Tibial nerve (tissue), 4 donors: Measurements from ENCODE around the gene RASSF4. TPM values are rescaled to one million over a fixed set of nuclear protein-coding genes. Genes with fewer than 3 reads are reported as not detected.

Experiments used
- DNase-seq, 2 donors: peaks; one replicate each; pipeline ENCODE4 v3.0.0-alpha.2; 2019; ENCODE audit warnings: low spot score in 2 of 2
- H3K27ac ChIP-seq, 4 donors: fragments of 200-600 bp; sonication (generic) in 3 of 4; one replicate each; pipeline ENCODE4 v1.5.1; 2017 to 2019; ENCODE audit warnings: mild to moderate bottlenecking in 1 of 4
- H3K27me3 ChIP-seq, 2 donors: fragments of 200-600 bp; sonication (generic) in 1 of 2; one replicate each; pipeline versions ENCODE4 v1.5.1 to v1.6.0; 2017 to 2019
- H3K36me3 ChIP-seq, 3 donors: fragments of 200-600 bp; sonication (generic); one replicate each; pipeline ENCODE4 v1.5.1; 2018 to 2019
- H3K4me1 ChIP-seq, 4 donors: fragments of 200-600 bp; sonication (generic) in 3 of 4; one replicate each; pipeline ENCODE4 v1.5.1; 2017 to 2019
- H3K4me3 ChIP-seq, 4 donors: fragments of 200-600 bp; sonication (generic) in 3 of 4; one replicate each; pipeline ENCODE4 v1.5.1; 2017 to 2019; ENCODE audit warnings: mild to moderate bottlenecking in 1 of 4, moderate library complexity in 1 of 4
- H3K9me3 ChIP-seq, 4 donors: fragments of 200-600 bp; sonication (generic) in 3 of 4; one replicate each; pipeline ENCODE4 v1.5.1; 2017 to 2019
- EP300 ChIP-seq, 2 donors: sonication (generic); formaldehyde crosslinking; IDR thresholded peaks; one replicate each; pipeline ENCODE4 v1.6.1; 2017; ENCODE audit warnings: antibody characterized with exemption in 2 of 2, mild to moderate bottlenecking in 1 of 2
- POLR2A ChIP-seq, 2 donors: fragments of 450-650 bp; IDR thresholded peaks; one replicate each; pipeline ENCODE4 v1.6.1; 2017; ENCODE audit warnings: antibody characterized with exemption in 2 of 2, mild to moderate bottlenecking in 2 of 2, moderate library complexity in 2 of 2
- WGBS, 2 donors: methylation state at CpG; one replicate each; pipeline ENCODE4 v1.1.5; 2018; 5-methylcytosine and 5-hydroxymethylcytosine counted together
- total RNA-seq, 4 donors: library from RNA; depleted of rRNA; stranded (reverse); fragments of >200 nt; gene quantifications; one replicate each; pipeline ENCODE4 v1.1.0, GENCODE V29; 2016
- TF ChIP-seq, protein P1 (sequence below), 5 experiments: fragments of 200-600 bp in 3 of 5; fragments of 450-650 bp in 2 of 5; sonication (generic) in 3 of 5; IDR thresholded peaks; one replicate each; pipeline ENCODE4 v1.5.1; 2016 to 2019; ENCODE audit warnings: antibody characterized with exemption in 5 of 5, mild to moderate bottlenecking in 3 of 5, moderate library complexity in 2 of 5

RASSF4 gene
- total RNA-seq, 4 donors from 2014 or later = 153 to 275 (median 185) TPM

DNA sequence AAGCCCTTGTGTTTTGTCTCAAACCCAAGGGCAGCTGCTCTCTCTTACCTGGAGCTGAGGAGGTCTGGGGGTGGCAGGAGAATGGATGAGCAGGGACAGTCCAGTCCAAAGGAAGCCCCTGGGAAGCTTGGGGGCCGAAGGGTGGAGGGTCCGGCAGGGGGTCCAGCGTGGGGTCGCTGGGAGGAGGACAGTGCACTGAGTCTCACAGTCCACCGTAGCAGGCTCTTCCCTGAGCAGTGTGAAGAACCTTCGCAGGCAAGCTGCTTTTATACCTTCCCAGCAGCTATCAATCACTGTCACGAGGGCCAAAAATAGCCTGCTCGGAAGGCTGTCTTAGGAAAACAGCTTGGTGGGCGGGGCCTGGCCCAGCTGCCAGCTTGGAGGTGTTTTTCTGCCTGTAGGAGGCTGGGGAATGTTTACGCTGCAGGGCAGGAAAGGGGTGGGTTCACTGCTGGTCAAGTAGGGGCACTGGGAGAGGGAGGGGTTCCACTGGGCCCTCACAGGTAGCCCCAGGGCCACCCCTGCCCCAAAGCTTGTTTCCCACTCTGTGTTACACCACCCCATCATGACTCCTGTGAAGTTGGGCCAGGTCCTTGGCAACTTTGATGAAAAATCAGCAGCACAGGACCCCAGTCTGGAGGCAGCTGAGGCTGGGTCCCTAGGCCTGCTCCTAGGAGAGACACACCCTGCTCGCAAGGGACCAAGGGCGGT lies 19.1 kb downstream of the RASSF4 start, which contains the start of gene DEPP1:
TSS of gene DEPP1 (minus strand) at position 240 of the 711 bp plus-strand sequence. CDS start 779 bp downstream, outside the sequence.
- H3K9me3 ChIP-seq = no peaks in the 10 kb centered on the region
- peak within 1 kb of the TSS; percentile 86 to 97 (median 92) for H3K27ac ChIP-seq
- TF ChIP-seq EP300 (IDR thresholded peaks at IDR 0.05) = peak; percentile 97 to 100
- TF ChIP-seq, protein P1, sequence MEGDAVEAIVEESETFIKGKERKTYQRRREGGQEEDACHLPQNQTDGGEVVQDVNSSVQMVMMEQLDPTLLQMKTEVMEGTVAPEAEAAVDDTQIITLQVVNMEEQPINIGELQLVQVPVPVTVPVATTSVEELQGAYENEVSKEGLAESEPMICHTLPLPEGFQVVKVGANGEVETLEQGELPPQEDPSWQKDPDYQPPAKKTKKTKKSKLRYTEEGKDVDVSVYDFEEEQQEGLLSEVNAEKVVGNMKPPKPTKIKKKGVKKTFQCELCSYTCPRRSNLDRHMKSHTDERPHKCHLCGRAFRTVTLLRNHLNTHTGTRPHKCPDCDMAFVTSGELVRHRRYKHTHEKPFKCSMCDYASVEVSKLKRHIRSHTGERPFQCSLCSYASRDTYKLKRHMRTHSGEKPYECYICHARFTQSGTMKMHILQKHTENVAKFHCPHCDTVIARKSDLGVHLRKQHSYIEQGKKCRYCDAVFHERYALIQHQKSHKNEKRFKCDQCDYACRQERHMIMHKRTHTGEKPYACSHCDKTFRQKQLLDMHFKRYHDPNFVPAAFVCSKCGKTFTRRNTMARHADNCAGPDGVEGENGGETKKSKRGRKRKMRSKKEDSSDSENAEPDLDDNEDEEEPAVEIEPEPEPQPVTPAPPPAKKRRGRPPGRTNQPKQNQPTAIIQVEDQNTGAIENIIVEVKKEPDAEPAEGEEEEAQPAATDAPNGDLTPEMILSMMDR (IDR thresholded peaks at IDR 0.05) = peak in 3 of 5 experiments; percentile 7 to 58 (median 33)
- TF ChIP-seq POLR2A (IDR thresholded peaks at IDR 0.05) = peak; percentile 98 to 99
- peaks cover 3 to 79% (median 61%) of the 10 kb centered on the region in 4 donors for H3K4me1 ChIP-seq
- 17 to 20% methylated on average over 12 of the region's 12 CpGs for WGBS, 2 donors
- peaks cover 0 to 41% (median 6%) of the 10 kb centered on the region in 3 donors for H3K36me3 ChIP-seq
- H3K27me3 ChIP-seq = no peaks in the 10 kb centered on the region
- DNase-seq = peak; percentile 92 to 93
- H3K4me3 ChIP-seq = peak within 1 kb of the TSS; percentile 47 to 70 (median 56)

DNA sequence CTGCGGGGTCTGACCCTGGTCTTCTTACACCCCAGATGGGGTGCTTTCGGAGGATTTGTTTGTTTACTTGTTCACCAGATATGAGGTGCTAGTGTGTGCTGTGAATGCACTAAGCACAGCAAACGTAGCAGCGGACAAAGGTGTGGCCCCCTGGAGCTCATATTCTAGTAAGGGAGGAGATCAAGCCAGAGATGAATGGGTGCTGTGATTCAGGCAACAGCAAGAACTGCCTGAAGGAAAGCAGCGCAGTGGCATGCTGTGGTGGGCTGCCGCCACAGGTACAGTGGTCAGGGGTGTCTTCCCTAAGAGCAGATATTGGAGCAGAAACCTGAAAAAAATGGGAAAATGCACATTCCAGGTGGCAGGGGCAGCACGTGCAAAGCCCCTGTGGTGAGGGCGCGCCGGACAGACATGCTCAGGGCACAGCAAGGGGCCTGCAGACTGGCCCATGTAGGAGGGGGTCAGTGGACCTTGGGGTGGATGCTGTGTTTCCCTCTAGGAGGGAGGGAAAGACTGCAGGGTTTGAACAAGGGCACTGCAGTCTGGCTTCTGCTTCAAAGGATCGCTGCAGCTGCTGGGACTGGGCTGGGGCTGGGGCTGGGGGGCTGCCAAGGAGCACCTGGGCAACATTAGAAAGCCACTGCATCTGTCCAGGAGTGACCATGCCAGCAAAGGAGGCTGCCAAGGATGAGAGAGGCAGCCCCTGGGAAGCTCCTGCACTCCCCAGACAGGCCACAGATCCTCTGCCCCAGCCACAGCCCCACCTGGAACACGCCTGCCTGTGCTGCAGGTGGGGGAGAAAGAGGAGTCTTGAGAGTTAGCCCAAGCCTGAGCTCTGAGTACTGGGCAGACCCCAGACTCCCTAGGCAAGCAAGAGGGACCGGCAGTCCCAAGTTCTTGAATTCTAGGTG lies 19.9 kb downstream of the RASSF4 start:
- Histone ChIP-seq H3K9me3 (no peaks in the 10 kb centered on the region), H3K4me1 (peaks cover 0 to 79% (median 56%) of the 10 kb centered on the region in 4 donors), H3K27ac (peak overlapping the region; percentile 86 to 97 (median 92)), H3K4me3 (peak overlapping the region in 1 of 4 donors; percentile 70), H3K27me3 (no peaks in the 10 kb centered on the region), H3K36me3 (peaks cover 0 to 49% (median 6%) of the 10 kb centered on the region in 3 donors)
- no peak for DNase-seq
- 74 to 77% methylated on average over 12 to 13 of the region's 13 CpGs for WGBS, 2 donors
- TF ChIP-seq, protein P1 (IDR thresholded peaks at IDR 0.05) = no peak
- TF ChIP-seq EP300 (IDR thresholded peaks at IDR 0.05) (no peak), POLR2A (IDR thresholded peaks at IDR 0.05) (no peak)

DNA sequence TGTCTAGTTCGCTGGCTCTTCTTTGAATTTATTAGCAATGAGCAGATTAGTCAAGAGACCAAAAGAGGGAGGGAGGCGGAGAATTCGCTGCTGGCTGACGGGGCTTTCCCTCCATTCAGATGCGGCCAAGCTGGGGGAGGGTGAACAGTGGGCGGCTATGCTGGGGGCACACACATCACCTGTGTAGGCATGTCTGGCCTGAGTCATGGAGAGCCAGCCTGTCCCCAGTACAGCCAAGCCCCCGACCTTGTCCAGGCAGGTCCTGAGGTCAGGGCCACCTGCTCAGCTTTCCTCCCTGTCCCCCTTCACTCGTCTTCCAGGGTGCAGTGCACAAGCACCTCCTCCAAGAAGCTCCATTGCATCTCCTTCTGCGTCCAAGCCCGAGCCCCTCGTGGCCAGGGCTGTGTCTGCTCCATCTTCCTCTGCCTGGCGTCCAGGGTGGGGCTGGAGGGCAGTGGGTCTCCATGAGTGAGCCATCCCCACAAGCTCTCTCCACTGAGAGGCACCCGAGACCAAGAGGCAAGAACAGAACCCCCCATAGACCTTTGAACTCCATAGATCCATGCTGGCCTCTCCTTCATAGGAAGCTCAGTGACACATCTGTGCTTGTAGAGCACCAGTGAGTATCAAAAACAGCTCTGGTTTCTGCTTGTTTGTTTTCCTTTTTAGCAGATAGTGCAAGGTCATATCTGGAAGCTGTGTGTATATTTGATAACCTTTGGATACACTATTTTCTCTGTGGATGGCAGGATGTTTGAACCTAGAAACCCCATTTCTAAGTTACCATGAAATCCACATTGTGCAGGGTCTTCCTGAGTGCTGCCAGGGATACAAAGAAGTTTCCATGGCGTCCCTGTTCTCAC lies 20.9 kb downstream of the RASSF4 start:
- no peak overlapping the region for H3K4me3 ChIP-seq

More for the DNA sequence above, 20.9 kb downstream of the RASSF4 start:
- peak overlapping the region; percentile 86 to 97 (median 92) for H3K27ac ChIP-seq
- no peaks in the 10 kb centered on the region for H3K9me3 ChIP-seq
- no peak for DNase-seq
- 55 to 61% methylated on average over 14 of the region's 14 CpGs for WGBS, 2 donors
- H3K36me3 ChIP-seq = peaks cover 0 to 59% (median 14%) of the 10 kb centered on the region in 3 donors
- no peak for TF ChIP-seq EP300 (IDR thresholded peaks at IDR 0.05)
- no peak for TF ChIP-seq POLR2A (IDR thresholded peaks at IDR 0.05)
- TF ChIP-seq, protein P1 (IDR thresholded peaks at IDR 0.05) = no peak
- H3K27me3 ChIP-seq = no peaks in the 10 kb centered on the region
- H3K4me1 ChIP-seq = peaks cover 0 to 85% (median 58%) of the 10 kb centered on the region in 4 donors
